Measurements from ENCODE around the gene WHAMM.

The WHAMM gene

DNA sequence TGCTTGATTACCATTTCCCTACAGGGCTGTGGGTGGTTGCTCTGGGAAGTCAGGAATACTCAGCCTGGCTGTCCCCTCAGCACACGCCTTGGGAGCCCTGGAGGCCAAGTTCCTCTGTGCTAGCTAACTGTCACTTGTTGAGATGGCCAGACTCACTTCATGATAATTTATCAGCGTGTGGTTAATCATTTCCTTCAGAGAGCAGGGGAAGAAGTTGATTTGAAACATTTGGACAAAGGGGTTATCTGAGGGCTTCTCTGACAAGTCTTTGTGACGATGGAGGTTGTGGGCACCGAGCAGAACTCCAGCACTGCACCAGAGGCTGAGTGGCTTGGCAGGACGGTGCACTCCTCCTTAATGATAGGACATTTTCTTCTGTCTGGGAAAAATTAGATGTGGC lies 61.9 kb downstream of the WHAMM start:
- DNase-seq = no peak

DNA sequence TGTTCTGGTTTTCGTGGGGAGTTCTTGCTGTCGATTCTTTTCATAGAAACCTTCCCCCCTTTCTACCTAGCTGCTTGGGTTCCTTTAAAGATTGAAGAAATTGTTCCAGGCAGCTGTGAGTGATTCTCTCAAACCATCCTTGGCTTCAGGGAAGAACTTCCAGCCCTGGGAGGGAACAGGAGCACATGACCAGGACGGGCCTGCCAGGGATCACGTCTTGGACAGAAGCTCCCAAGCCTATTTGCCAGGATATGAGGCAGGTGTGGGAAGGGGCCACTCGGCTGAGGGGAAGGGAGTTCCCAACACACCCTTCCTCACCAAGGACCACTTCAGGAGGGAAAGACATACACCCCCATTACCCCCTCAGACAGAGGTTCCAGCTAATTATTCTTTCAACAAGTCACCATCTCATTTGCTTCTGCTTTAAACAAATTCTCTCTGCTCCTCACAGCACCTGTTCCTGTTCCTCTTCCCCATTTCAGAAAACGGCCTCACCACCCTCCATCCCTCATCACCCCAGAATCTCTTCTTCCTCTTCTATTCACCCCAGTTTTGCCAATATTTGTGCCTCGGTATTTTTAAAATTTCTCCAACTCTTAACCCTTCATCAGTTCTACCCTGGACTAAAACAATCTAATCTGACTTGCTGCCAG lies 62.5 kb downstream of the WHAMM start:
- no peak for DNase-seq

DNA sequence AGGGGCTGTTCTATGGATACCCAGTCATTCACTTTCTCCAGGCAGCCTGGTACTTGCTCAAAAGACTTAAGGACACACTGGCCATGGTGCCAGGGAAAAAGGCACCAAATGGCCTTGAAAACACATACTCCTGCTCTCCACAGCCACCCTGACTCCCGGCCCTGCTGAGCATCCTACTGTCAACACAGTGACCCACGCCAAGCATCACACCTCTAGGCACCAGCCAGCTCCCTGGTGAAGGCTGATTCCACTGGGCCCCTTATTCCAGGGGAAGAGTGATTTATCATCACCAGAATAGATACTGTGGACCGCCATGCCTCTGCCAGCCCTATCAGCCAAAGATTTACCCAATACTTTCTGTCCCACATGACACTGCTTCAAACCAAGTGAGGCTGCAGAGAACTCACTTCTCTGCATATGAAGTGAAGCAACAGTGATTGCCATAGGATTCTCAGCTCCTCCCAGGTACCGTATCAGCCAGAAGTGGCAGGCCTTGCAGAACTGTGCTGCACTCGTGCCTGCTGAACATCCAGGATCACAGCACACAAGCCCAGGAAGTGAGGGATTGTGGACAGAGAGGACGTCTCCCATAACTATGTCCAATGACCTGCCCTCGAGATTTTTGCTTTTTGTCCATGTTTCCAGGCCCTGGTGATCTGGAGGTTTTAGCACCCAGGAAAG lies 63.7 kb downstream of the WHAMM start:
- DNase-seq = no peak

DNA sequence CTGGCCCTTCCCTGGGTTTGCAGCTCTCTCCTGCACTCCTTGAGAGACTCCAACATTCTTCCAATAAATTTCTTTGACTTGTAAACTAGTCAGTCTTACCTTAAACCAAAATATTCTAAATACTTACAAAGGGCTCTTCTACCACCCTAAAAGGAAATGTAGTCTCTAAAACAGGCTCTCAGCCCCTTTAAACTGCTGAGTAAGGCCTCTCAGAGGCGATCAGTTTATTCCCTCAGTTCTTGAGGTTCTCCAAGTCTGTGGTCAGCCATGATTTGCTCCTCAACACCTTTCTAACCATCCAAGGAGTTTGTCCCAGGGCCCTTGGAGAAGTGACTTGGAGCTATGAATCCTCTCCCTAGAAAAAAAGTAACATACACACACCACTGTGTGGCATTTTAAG lies 64.8 kb downstream of the WHAMM start:
- DNase-seq = no peak

DNA sequence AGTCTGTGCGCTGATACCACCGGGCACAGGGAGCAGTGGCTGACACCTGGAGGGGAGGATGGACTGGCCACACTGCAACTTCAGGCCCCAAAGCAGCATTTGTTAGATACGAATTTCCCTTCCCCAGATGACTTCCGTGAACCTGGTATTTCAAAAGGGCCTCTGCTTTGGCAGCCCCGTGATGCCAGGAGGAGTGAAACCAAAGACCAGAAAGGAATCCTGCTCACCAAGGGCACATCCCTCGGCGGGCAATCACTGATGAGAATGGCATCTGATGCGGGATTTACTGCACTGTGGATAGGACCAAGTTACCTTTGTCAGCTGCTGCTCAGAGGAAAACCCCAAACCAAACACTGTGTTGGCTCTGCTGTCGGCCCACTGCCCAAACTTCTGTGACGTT lies 65.5 kb downstream of the WHAMM start:
- no peak for DNase-seq

DNA sequence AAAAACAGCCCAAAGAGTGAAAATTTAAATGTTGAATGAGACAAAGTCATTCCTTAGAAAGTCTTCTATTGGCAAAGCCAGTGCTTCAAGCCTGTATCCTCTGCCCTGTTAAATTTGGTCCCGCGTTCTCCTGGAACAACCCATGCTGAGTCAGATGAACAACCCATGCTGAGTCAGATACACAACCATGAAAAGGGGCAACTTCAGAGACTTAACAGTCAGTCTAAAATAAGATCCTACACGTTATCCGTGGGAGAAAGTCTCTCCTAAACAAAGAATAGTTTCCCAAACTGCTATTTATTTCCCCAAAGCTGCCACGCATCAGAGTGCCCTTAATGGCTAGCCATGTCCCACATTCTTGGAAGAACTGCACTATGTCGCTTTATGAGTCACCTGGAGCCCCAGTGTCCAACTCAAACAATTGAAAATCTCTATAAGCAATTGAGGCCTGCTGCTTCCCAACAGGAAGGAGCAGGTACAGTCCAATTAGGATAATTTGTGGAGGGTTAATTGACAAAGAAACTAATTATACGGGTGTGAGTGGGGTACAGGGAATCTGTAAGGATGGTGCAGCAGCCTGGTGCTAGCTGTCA lies 66.1 kb downstream of the WHAMM start:
- DNase-seq = no peak

DNA sequence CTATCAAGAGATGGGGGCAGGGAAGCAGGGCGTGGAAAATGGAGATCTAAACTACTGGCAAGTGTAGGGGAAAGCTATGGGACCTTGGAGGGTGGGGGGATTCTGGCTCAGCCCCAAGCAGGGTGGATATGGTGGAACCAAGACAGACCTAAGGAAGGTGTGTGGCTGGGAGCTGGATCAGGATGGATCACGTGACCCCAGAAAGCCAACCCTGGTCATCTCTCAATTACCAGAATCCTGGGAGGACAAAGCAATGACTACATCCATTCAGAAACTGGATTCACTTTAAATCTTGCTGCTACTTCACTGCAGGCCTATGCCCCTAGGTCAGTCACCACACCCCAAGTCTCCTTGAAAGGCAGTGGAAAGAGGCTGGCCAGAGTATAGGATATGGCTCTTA lies 68.4 kb downstream of the WHAMM start:
- no peak for DNase-seq

DNA sequence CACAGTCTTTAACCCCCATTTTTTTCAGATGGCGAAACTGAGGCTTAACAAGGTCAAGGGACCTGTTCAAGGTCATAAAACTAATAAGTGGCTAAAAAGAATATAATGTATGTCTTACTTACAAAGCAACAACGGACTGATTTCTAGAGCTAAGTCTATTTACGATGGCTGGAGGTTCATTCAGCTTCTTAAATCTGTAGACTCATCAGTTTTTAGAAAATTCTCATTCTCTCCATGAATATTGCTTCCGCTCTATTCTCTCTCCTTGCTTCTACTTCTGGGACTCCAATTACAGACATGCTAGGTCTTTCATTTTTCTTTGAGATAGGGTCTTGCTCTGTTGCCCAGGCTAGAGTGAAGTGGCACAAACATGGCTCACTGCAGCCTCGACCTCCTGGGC lies 68.9 kb downstream of the WHAMM start:
- DNase-seq = no peak

DNA sequence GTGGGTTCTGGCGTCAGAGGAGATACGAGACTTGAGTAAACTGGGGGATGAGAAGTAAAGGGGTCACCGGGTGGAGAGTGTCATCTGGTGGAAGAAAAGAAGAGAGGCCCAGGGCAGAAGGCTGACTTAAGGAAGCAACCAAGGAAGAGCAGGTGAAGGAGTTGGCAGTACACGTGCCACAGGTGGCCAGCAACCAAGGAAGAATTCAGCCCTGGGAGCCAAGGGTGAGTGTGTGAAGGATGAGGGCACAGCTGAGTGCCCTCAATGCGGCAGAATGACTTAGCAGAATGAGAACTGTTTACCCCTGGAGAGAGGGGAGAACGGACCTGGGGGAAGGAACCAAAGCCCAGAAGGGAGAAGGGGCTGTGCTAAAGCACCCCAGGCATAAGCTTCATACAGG lies 71.3 kb downstream of the WHAMM start:
- DNase-seq = no peak

DNA sequence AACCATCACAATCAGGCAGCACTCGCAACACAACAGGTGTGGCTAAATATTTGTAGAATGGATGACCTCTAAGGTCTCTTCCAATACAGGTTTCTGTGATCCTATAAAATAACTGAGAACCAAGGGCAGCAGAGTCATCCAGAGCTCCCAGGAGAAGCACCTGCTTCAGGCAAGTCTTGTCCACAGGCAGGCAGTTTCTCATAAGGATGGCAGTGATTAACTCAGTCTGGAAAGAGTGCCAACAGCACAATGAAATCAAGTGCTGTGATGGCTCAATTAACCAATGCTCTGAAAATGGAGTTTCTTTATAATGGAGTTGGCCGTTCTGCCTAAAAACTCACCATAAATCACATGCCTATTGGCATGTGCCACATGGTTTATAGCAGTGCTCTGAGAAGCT lies 72.3 kb downstream of the WHAMM start:
- DNase-seq = no peak

DNA sequence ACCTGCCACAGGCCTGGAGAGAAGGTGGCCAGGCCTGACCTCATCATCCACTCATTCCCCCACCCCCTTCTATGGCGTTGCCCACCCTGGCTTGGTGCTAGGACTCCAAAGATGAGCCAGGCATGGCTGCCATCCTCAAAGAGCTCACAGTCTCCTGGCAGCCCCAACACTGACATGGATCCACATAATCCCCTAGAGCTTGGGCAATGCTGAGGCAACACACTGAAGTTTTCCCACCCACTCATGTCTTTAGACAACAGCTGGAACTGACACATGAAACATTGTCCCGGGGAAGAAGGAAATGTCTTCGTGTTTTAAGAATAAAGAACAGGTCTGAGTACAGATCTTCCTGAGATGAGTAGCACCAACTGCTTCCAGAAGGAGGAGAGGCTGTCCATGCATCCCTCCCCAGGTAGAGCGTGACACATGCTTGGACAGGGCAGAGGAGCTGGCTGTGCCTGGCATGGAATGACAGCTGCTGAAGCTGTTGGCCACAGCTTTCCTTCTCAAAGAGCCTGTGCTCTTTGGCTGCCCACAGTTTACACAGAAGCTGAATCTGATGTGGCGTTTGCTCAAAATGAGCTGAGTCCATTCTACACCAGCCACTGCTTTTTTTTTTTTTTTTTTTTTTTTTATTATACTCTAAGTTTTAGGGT lies 73.0 kb downstream of the WHAMM start:
- no peak for DNase-seq

Measured in eye (tissue), 1 donor.